Measurements from ENCODE around the gene NPIPB6. TPM values are rescaled to one million over a fixed set of nuclear protein-coding genes. Genes with fewer than 3 reads are reported as not detected.
A peak's percentile ranks its signal among the peaks of the same experiment; 100 is the strongest.
"Not testable (repeated sequence)": the region's sequence is repeated elsewhere in the genome, so short reads cannot be mapped to it uniquely, and the experiment has no call there.

Gene NPIPB6
- total RNA-seq (2014; rRNA removed; shearing (Covaris generic)) = 0.27 TPM in 1 of 2 replicates, not detected in the other
- 0.08 and 0.12 TPM in 2 replicates for polyA plus RNA-seq (2015; cell fraction: cytosol; rRNA removed)
- polyA plus RNA-seq (2015; cell fraction: nucleus; rRNA removed) = 2.0 and 2.1 TPM in 2 replicates

GRCh38 chr16:28363408-28363807, at the start of gene NPIPB6:
Gene NPIPB6, minus strand, starts transcription at chr16:28363508. Its CDS starts 686 bp downstream, at chr16:28362822.
- DNase-seq (ENCODE audit: low read depth) = not testable (repeated sequence)

- DNase-seq (ENCODE audit: low read depth) = not testable (repeated sequence)
These were observed 40.1 kb upstream of the NPIPB6 start, which contains the start of gene EIF3CL for GRCh38 chr16:28403220-28404072. Gene EIF3CL, minus strand, starts transcription at chr16:28403841. Its CDS starts 223 bp downstream, at chr16:28403618.

GRCh38 chr16:28392054-28392453, 28.7 kb upstream of the NPIPB6 start:
- not testable (repeated sequence) for DNase-seq (ENCODE audit: low read depth)

GRCh38 chr16:28382177-28382867, 19.0 kb upstream of the NPIPB6 start:
- DNase-seq (ENCODE audit: low read depth) = not testable (repeated sequence)

GRCh38 chr16:28377822-28378221, 14.5 kb upstream of the NPIPB6 start:
- DNase-seq (ENCODE audit: low read depth) = not testable (repeated sequence)

GRCh38 chr16:28377108-28377625, 13.9 kb upstream of the NPIPB6 start:
- not testable (repeated sequence) for DNase-seq (ENCODE audit: low read depth)

GRCh38 chr16:28375115-28375514, 11.8 kb upstream of the NPIPB6 start:
- not testable (repeated sequence) for DNase-seq (ENCODE audit: low read depth)

- DNase-seq (ENCODE audit: low read depth) = not testable (repeated sequence)
These were observed 11.0 kb upstream of the NPIPB6 start for GRCh38 chr16:28374281-28374680.

- DNase-seq (ENCODE audit: low read depth) = not testable (repeated sequence)
These were observed 4.6 kb upstream of the NPIPB6 start for GRCh38 chr16:28367926-28368325.

GRCh38 chr16:28364268-28365173, 1.2 kb upstream of the NPIPB6 start:
- DNase-seq (ENCODE audit: low read depth) = not testable (repeated sequence)

- DNase-seq (ENCODE audit: low read depth) = not testable (repeated sequence)
These were observed 708 bp downstream of the NPIPB6 start for GRCh38 chr16:28362600-28362999.

GRCh38 chr16:28338230-28338629, 25.1 kb downstream of the NPIPB6 start:
- not testable (repeated sequence) for DNase-seq (ENCODE audit: low read depth)

- not testable (repeated sequence) for DNase-seq (ENCODE audit: low read depth)
These were observed 26.2 kb downstream of the NPIPB6 start for GRCh38 chr16:28336940-28337710.

GRCh38 chr16:28335678-28336077, 27.6 kb downstream of the NPIPB6 start:
- not testable (repeated sequence) for DNase-seq (ENCODE audit: low read depth)

GRCh38 chr16:28332632-28333031, 30.7 kb downstream of the NPIPB6 start:
- DNase-seq (ENCODE audit: low read depth) = not testable (repeated sequence)

- not testable (repeated sequence) for DNase-seq (ENCODE audit: low read depth)
These were observed 32.3 kb downstream of the NPIPB6 start for GRCh38 chr16:28330981-28331380.

- not testable (repeated sequence) for DNase-seq (ENCODE audit: low read depth)
These were observed 33.1 kb downstream of the NPIPB6 start for GRCh38 chr16:28330232-28330631.

GRCh38 chr16:28326881-28327610, 36.3 kb downstream of the NPIPB6 start:
- peak; percentile 43 for DNase-seq (ENCODE audit: low read depth)

- no peak for DNase-seq (ENCODE audit: low read depth)
These were observed 38.4 kb downstream of the NPIPB6 start for GRCh38 chr16:28324887-28325279.

Measured in HT1080 (cell line).